ENCODE measurements around the gene SSBP4.
"Not testable (repeated sequence)": the region's sequence is repeated elsewhere in the genome, so short reads cannot be mapped to it uniquely, and the experiment has no call there.

The SSBP4 gene

DNA sequence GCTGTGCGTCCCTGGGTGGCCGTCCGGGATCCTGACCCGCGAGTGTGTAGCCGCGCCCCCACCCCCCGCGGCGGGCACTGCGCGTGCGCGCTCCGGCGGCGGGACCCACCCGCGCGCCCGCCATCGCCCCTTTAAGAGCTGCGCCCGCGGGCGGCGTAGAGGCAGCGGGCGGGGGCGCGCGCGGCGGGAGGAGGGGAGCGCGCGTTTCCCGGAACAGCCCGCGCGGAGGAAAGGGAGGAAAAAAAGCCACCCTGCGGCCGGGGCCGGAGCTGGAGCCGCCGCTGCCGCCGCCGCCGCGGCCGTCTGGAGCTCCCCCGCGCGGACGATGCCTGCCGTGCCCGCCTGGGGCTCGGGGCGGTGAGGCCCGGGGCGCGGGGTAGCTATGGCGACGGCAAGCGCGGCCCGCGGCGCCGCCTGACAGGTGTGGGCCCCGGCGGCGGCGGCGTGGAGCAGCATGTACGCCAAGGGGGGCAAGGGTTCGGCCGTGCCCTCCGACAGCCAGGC, at the start of gene SSBP4:
Gene SSBP4, plus strand, starts transcription at position 204 of the 504 bp plus-strand sequence. Its CDS starts 251 bp downstream, at position 455.
- no peaks in the 10 kb centered on the region for H3K36me3 Mint-ChIP-seq
- DNase-seq (peak; percentile 58), ATAC-seq (replicated peaks) (peak; percentile 67 to 74)
- no peaks in the 10 kb centered on the region for H3K9me3 Mint-ChIP-seq
- H3K27me3 Mint-ChIP-seq: peaks cover 38 to 53% of the 10 kb centered on the region in 2 donors
- H3K4me1 Mint-ChIP-seq: peaks cover 53 to 81% of the 10 kb centered on the region in 2 donors
- H3K27ac Mint-ChIP-seq: peak within 1 kb of the TSS; percentile 79
- peak within 1 kb of the TSS; percentile 82 to 86 for H3K4me3 Mint-ChIP-seq

DNA sequence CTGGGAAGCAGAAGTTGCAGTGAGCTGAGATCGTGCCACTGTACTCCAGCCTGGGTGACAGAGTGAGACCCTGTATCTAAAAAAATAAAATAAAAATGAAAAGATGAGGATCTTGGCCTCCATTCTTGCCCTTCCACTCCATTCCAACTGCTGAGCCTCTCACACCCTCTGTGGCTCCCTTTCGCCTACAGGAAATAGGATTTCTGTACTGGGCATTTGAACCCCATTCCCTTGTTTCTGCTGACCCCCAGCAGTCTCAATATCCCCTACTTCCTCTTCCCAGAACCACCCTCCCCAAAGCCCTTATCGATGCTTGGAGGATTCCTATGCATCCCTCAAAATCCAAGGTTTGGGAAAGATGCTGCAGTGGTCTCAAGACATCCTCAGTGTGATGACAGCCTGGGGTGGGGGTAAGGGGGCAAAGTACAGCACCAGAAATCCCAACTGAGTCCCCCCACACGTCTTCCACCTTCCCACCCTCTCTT, 45.7 kb upstream of the SSBP4 start:
- Mint-ChIP-seq H3K4me3 (peak overlapping the region; percentile 33 to 45), H3K27me3 (peaks cover 0 to 8% of the 10 kb centered on the region in 2 donors), H3K9me3 (no peaks in the 10 kb centered on the region), H3K4me1 (peaks cover 12 to 27% of the 10 kb centered on the region in 2 donors), H3K27ac (peak overlapping the region; percentile 83), H3K36me3 (no peaks in the 10 kb centered on the region)
- DNase-seq (no peak), ATAC-seq (replicated peaks) (no peak)

DNA sequence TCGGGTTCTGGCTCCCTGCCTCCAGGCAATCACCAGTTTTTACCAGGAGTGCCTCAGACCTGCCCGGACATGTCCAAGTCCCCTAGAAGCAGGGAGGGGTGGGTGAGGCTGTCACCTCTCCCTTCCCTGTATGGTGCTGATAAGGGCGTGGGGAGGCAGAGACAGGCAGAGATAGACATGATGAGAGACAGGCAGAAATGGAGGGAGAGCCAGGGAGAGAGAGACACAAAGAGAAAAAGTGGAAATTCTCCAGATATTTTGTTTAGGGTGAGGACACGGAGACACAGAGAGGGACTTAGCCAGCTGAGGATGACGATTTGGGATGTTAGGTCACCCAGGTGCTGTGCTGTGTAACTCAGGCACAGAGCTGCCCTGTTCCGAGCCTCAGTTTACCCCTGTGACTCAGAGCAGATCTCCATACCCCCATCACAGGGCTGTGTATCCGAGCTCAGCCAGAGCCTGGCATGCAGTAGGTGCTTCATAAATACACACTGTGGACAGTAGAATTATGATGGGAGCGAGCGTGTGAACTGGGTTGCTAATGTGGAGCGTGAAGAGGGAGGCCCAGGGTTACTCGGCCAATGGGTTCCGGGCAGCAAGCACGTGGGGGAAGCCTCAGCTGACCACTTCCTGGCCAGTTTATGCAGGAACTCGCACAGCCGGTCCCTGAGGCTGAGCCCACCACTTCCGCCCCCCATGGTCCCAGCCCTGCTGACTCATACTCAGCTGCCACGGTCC, 45.1 kb upstream of the SSBP4 start:
- H3K4me1 Mint-ChIP-seq: peaks cover 12 to 27% of the 10 kb centered on the region in 2 donors
- no peaks in the 10 kb centered on the region for H3K9me3 Mint-ChIP-seq
- peak overlapping the region; percentile 83 for H3K27ac Mint-ChIP-seq
- peak; percentile 95 to 97 for ATAC-seq (replicated peaks)
- H3K4me3 Mint-ChIP-seq: peak overlapping the region; percentile 33 to 45
- no peaks in the 10 kb centered on the region for H3K36me3 Mint-ChIP-seq
- H3K27me3 Mint-ChIP-seq: peaks cover 0 to 8% of the 10 kb centered on the region in 2 donors
- peak; percentile 81 for DNase-seq

DNA sequence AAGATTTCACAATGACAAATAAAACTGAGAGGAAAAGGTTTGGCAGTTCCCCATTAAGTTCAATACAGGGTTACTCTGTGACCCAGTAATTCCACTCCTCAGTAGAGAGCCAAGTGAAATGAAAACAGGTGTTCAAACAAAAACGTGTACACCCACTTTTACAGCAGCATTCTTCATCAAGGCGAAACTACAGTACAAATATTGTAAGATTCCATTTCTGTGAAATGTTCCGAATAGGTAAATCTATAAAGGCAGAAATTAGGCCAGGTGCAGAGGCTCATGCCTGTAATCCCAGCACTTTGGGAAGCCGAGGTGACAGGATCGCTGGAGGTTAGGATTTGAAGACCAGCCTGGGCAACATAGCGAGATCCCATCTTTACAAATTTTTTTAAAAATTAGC, 42.2 kb upstream of the SSBP4 start:
- ATAC-seq (replicated peaks) (no peak), DNase-seq (no peak)
- Mint-ChIP-seq H3K4me3 (no peak overlapping the region), H3K27me3 (peaks cover 9 to 26% of the 10 kb centered on the region in 2 donors), H3K4me1 (peaks cover 12 to 27% of the 10 kb centered on the region in 2 donors), H3K36me3 (no peaks in the 10 kb centered on the region), H3K27ac (no peak overlapping the region), H3K9me3 (no peaks in the 10 kb centered on the region)

DNA sequence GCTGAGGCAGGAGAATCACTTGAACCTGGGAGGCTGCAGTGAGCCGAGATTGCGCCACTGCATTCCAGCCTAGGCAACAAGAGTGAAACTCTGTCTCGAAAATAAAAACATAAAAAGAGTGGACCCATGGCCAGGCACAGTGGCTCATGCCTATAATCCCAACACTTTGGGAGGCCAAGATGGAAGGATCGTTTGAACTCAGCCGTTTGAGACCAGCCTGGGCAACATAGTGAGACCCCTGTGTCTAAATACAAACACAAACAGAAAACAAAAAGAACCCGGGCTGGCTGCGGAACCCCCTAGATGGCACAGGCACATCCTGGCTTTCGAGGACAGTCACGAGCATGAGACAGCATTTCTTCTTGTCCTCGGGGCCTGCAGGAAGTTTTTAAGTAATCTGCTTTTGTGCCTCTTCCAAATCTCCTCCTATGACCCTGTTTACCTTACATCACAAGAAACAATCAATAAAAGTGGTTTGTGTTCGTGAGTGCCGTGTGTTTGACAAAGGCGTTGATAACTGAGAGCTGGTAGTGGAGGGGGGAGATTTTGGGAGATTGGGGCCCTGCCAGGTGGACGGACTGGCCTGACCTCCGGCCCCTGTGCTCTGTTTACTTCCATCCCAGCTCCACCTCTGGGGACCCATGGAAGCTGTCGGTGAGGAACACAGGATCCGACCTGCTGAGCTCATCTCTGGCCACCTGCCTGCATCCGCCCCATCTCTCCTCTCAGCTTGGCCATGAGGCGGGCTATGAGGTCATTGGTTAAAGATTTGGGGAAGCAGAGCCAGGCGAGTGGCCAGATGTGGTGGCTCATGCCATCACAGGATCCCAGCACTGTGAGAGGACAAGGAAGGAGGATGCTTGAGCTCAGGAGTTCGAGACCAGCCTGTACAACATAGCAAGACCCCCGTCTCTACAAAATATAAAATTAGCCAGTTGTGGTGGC, 39.1 kb upstream of the SSBP4 start:
- H3K27ac Mint-ChIP-seq: peak overlapping the region; percentile 59
- DNase-seq (no peak), ATAC-seq (replicated peaks) (no peak)
- peaks cover 20 to 49% of the 10 kb centered on the region in 2 donors for H3K27me3 Mint-ChIP-seq
- H3K36me3 Mint-ChIP-seq: no peaks in the 10 kb centered on the region
- no peaks in the 10 kb centered on the region for H3K9me3 Mint-ChIP-seq
- H3K4me3 Mint-ChIP-seq: no peak overlapping the region
- H3K4me1 Mint-ChIP-seq: peaks cover 2 to 9% of the 10 kb centered on the region in 2 donors

DNA sequence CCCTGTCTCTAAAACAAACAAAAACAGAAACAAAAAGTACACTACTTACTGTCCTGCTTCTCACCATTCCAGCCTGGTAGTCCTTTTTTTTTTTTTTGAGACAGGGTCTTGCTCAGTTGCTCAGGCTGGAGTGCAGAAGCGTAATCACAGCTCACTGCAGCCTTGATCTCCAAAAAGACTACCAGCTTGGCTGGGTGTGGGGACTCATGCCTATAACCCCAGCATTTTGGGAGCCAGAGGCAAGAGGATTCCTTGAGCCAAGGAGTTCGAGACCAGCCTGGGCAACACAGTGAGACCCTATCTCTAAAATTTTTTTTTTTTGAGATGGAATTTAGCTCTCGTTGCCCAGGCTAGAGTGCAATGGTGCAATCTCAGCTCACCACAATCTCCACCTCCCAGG, 38.4 kb upstream of the SSBP4 start:
- no peaks in the 10 kb centered on the region for H3K36me3 Mint-ChIP-seq
- H3K4me3 Mint-ChIP-seq: no peak overlapping the region
- H3K9me3 Mint-ChIP-seq: no peaks in the 10 kb centered on the region
- ATAC-seq (replicated peaks) (no peak), DNase-seq (no peak)
- H3K27ac Mint-ChIP-seq: no peak overlapping the region
- H3K27me3 Mint-ChIP-seq: peaks cover 20 to 57% of the 10 kb centered on the region in 2 donors
- H3K4me1 Mint-ChIP-seq: peaks cover 4 to 12% of the 10 kb centered on the region in 2 donors

DNA sequence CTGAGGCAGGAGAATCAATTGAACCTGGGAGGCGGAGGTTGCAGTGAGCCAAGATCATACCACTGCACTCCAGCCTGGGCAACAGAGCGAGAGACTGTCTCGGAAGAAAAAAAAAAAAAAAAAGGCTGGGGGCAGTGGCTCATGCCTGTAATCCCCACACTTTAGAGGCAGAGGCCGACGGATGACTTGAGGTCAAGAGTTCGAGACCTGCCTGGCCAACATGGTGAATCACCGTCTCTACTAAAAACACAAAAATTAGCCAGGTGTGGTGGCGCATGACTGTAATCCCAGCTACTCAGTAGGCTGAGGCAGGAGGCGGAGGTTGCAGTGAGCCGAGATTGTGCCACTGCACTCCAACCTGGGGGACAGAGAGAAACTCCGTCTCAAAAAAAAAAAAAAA, 35.6 kb upstream of the SSBP4 start:
- ATAC-seq (replicated peaks); H3K4me3 Mint-ChIP-seq; DNase-seq; H3K27ac Mint-ChIP-seq; H3K36me3 Mint-ChIP-seq; H3K9me3 Mint-ChIP-seq: not testable (repeated sequence)
- H3K27me3 Mint-ChIP-seq: peaks cover 20 to 54% of the 10 kb centered on the region in 2 donors
- H3K4me1 Mint-ChIP-seq: peaks cover 9 to 33% of the 10 kb centered on the region in 2 donors

DNA sequence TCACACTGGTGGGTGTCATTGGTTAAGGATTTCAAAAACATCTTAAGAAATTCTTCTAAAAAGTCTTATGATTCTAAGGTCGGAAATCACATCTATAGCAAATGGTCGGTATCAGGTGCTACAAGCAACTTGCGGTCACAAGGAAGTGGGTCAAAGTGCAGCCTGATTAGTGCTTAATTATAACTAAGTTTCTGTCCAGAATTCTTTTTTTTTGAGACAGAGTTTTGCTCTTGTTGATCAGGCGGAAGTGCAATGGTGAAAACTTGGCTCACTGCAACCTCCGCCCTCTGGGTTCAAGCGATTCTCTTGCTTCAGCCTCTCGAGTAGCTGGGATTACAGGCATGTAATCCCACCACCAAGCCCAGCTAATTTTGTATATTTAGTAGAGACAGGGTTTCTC, 34.4 kb upstream of the SSBP4 start:
- peaks cover 0 to 2% of the 10 kb centered on the region in 2 donors for H3K9me3 Mint-ChIP-seq
- peaks cover 0 to under 1% of the 10 kb centered on the region in 2 donors for H3K36me3 Mint-ChIP-seq
- H3K27me3 Mint-ChIP-seq: peaks cover 20 to 50% of the 10 kb centered on the region in 2 donors
- H3K4me1 Mint-ChIP-seq: peaks cover 9 to 38% of the 10 kb centered on the region in 2 donors
- no peak overlapping the region for H3K4me3 Mint-ChIP-seq
- H3K27ac Mint-ChIP-seq: no peak overlapping the region
- DNase-seq (no peak), ATAC-seq (replicated peaks) (no peak)

DNA sequence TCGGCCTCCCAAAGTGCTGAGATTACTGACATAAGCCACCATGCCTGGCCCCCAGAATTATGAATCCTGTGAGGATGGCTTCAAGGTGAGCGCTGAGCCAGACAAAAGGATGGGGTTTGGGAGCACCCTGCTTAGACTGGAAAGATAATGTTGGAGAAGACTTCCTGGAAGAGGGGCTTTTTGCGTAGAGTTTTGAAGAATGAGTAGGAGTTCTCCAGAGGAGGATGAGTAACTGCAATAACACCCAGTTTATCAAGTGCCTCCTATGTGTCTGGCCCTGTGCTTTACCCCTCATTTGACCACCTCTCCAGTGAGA, 33.9 kb upstream of the SSBP4 start:
- no peak for DNase-seq
- Mint-ChIP-seq H3K4me3 (no peak overlapping the region), H3K4me1 (peaks cover 9 to 38% of the 10 kb centered on the region in 2 donors), H3K27me3 (peaks cover 16 to 45% of the 10 kb centered on the region in 2 donors), H3K36me3 (peaks cover 3 to 6% of the 10 kb centered on the region in 2 donors), H3K9me3 (peaks cover 0 to 2% of the 10 kb centered on the region in 2 donors), H3K27ac (no peak overlapping the region)
- ATAC-seq (replicated peaks): no peak

DNA sequence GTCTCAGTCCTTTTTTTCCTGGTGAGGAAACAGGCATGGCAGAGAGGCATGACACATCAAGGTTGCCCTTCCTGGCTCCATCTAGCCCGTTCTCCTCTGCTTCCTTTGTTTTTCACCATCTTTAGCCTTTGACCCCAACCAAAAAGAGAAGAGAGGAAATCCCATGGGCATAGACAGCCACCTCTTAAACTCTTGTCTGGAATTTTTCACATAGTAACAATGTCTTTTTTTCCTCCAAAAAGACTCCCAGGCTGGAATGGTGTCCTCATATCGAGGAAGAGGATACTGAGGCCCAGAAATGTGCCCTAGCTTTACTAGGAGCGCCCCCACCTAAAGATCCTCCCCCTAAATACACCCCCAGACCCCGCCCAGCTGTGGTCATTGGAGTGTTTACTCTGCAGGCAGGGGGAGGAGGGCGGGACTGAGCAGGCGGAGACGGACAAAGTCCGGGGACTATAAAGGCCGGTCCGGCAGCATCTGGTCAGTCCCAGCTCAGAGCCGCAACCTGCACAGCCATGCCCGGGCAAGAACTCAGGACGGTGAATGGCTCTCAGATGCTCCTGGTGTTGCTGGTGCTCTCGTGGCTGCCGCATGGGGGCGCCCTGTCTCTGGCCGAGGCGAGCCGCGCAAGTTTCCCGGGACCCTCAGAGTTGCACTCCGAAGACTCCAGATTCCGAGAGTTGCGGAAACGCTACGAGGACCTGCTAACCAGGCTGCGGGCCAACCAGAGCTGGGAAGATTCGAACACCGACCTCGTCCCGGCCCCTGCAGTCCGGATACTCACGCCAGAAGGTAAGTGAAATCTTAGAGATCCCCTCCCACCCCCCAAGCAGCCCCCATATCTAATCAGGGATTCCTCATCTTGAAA, 33.3 kb upstream of the SSBP4 start, which contains the start of gene GDF15:
Gene GDF15, plus strand, starts transcription at position 484 of the 868 bp plus-strand sequence. Its CDS starts 32 bp downstream, at position 516.
- DNase-seq: peak; percentile 24

DNA sequence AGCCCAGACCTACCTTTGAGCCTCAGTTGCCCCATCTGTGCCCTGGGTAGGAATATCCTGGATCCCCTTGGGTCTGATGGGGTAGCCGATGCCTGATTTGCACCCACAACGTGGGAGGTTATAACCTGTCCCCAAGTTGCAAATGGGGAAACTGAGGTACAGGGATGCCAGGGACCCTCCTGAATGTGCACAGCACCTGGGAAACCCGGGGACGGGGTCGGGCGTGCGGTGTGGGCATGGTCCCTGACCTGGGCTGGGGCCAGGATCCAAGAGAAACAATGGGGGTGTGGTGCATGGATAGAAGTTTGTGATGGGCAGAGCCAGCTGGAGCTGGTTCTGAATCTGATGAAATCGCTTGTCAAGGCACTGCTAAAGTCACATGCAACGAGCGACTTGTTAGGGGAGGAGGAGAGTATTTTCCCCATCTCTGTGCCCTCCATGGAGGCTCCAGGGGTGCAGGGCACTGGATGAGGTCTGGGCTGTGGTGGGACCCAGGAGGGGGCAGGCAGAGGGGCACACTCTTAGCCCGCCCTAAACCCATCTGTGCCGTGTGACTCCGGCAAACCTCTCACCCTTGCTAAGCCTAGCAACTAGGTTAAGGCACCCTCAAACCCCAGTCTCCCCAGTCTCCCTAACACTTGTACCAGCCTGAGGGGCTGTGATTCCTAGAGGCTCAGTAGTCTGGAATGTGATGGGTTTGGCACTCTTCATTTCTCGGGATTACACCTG, 32.5 kb upstream of the SSBP4 start:
- Mint-ChIP-seq H3K36me3 (peaks cover 6 to 9% of the 10 kb centered on the region in 2 donors), H3K27me3 (peaks cover 14 to 45% of the 10 kb centered on the region in 2 donors), H3K4me1 (peaks cover 9 to 38% of the 10 kb centered on the region in 2 donors), H3K27ac (no peak overlapping the region), H3K9me3 (peaks cover 0 to 4% of the 10 kb centered on the region in 2 donors), H3K4me3 (no peak overlapping the region)
- no peak for ATAC-seq (replicated peaks)
- DNase-seq: no peak

More for the DNA sequence above, 33.3 kb upstream of the SSBP4 start, which contains the start of gene GDF15:
- H3K4me1 Mint-ChIP-seq: peaks cover 9 to 38% of the 10 kb centered on the region in 2 donors
- H3K4me3 Mint-ChIP-seq: no peak within 1 kb of the TSS
- peaks cover 0 to 4% of the 10 kb centered on the region in 2 donors for H3K9me3 Mint-ChIP-seq
- H3K36me3 Mint-ChIP-seq: peaks cover 6 to 9% of the 10 kb centered on the region in 2 donors
- H3K27me3 Mint-ChIP-seq: peaks cover 14 to 45% of the 10 kb centered on the region in 2 donors
- no peak within 1 kb of the TSS for H3K27ac Mint-ChIP-seq
- no peak for ATAC-seq (replicated peaks)

DNA sequence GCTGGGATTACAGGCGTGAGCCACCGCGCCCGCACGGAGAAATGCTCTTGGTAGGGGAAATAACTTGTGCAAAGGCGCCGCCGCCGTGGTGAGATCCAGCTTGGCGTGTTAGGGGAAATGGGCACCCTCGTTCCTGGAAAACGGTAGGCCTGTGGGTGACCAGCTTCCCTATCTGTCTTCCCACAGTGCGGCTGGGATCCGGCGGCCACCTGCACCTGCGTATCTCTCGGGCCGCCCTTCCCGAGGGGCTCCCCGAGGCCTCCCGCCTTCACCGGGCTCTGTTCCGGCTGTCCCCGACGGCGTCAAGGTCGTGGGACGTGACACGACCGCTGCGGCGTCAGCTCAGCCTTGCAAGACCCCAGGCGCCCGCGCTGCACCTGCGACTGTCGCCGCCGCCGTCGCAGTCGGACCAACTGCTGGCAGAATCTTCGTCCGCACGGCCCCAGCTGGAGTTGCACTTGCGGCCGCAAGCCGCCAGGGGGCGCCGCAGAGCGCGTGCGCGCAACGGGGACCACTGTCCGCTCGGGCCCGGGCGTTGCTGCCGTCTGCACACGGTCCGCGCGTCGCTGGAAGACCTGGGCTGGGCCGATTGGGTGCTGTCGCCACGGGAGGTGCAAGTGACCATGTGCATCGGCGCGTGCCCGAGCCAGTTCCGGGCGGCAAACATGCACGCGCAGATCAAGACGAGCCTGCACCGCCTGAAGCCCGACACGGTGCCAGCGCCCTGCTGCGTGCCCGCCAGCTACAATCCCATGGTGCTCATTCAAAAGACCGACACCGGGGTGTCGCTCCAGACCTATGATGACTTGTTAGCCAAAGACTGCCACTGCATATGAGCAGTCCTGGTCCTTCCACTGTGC, 30.9 kb upstream of the SSBP4 start:
- Mint-ChIP-seq H3K4me1 (peaks cover 10 to 49% of the 10 kb centered on the region in 2 donors), H3K9me3 (peaks cover 0 to 4% of the 10 kb centered on the region in 2 donors), H3K36me3 (peaks cover 6 to 9% of the 10 kb centered on the region in 2 donors), H3K27ac (peak overlapping the region; percentile 22), H3K4me3 (peak overlapping the region; percentile 78 to 85), H3K27me3 (peaks cover 5 to 30% of the 10 kb centered on the region in 2 donors)
- ATAC-seq (replicated peaks) (peak; percentile 88), DNase-seq (peak; percentile 81)

Data from stimulated activated naive B cell treated with anti-CD40 and anti-IgM and Interleukin-4, amounts not matched to agents 10 μg/mL and 1 μg/mL and 100 μg/mL, for 72 hours (primary cell).